Esophagus (tissue), 2 donors: ENCODE results near the gene DFFA. TPM values are rescaled to one million over a fixed set of nuclear protein-coding genes. Genes with fewer than 3 reads are reported as not detected.
"Not testable (repeated sequence)": the region's sequence is repeated elsewhere in the genome, so short reads cannot be mapped to it uniquely, and the experiment has no call there.

Experiments
- H3K27ac ChIP-seq, 2 donors: one replicate each; pipeline ENCODE4 v1.5.1; 2013; ENCODE audit warnings: low read depth in 2 of 2, mild to moderate bottlenecking in 2 of 2, inconsistent platforms in 1 of 2, low read length in 1 of 2, moderate library complexity in 1 of 2
- H3K27me3 ChIP-seq, 2 donors: one replicate each; pipeline ENCODE4 v1.6.1; 2013; ENCODE audit warnings: low read length in 2 of 2, control low read depth in 1 of 2, mild to moderate bottlenecking in 1 of 2; ENCODE audit not compliant: insufficient read depth in 2 of 2, control insufficient read depth in 1 of 2
- H3K36me3 ChIP-seq, 2 donors: one replicate each; pipeline ENCODE4 v1.6.1; 2013; ENCODE audit warnings: low read length in 1 of 2; ENCODE audit not compliant: control insufficient read depth in 2 of 2, insufficient read depth in 2 of 2
- H3K4me1 ChIP-seq, 2 donors: one replicate each; pipeline ENCODE4 v1.6.1; 2013; ENCODE audit warnings: low read length in 1 of 2; ENCODE audit not compliant: control insufficient read depth in 2 of 2, insufficient read depth in 2 of 2
- H3K4me3 ChIP-seq, 2 donors: one replicate each; pipeline ENCODE4 v1.5.1; 2013; ENCODE audit warnings: low read length in 2 of 2, mild to moderate bottlenecking in 2 of 2, low read depth in 1 of 2, moderate library complexity in 1 of 2
- H3K9me3 ChIP-seq, 2 donors: one replicate each; pipeline ENCODE4 v1.6.1; 2013; ENCODE audit warnings: mild to moderate bottlenecking in 2 of 2, low read depth in 1 of 2, low read length in 1 of 2, moderate library complexity in 1 of 2; ENCODE audit not compliant: control insufficient read depth in 2 of 2, insufficient read depth in 1 of 2
- WGBS, 2 donors: extraction: QIAGEN DNeasy Blood & Tissue Kit; methylation state at CpG; one replicate each; pipeline ENCODE4 v1.1.7; 2013; 5-methylcytosine and 5-hydroxymethylcytosine counted together
- polyA plus RNA-seq, 2 donors: library from polyadenylated mRNA; stranded (reverse); fragments of 200-250 nt; gene quantifications; one replicate each; pipeline ENCODE4 v1.2.3, GENCODE V29; 2013
- donor health status: healthy with polysubstance abuse.
- donor health status: Bipolar disorder and iron deficiency.

Gene DFFA
- polyA plus RNA-seq, 2 donors = 11.2 to 20.0 TPM

- Histone ChIP-seq H3K4me1 (peaks cover 0 to 2% of the 10 kb centered on the region in 2 donors), H3K27me3 (no peaks in the 10 kb centered on the region), H3K4me3 (no peak overlapping the region), H3K36me3 (peaks cover 0 to 7% of the 10 kb centered on the region in 2 donors), H3K27ac (no peak overlapping the region), H3K9me3 (no peaks in the 10 kb centered on the region)
- 83% methylated on average over 8 of the region's 8 CpGs for WGBS, 2 donors
Observed at GRCh38 chr1:10424651-10425050, 47.7 kb downstream of the DFFA start.

GRCh38 chr1:10424034-10424433 is 48.3 kb downstream of the DFFA start:
- H3K27ac ChIP-seq = peak overlapping the region in 1 of 2 donors; percentile 21
- WGBS, 2 donors = 51 to 72% methylated on average over 9 of the region's 9 CpGs
- peaks cover 0 to 8% of the 10 kb centered on the region in 2 donors for H3K4me1 ChIP-seq
- H3K36me3 ChIP-seq = peaks cover 0 to 11% of the 10 kb centered on the region in 2 donors
- H3K4me3 ChIP-seq = no peak overlapping the region
- no peaks in the 10 kb centered on the region for H3K27me3 ChIP-seq
- H3K9me3 ChIP-seq = no peaks in the 10 kb centered on the region

- Histone ChIP-seq H3K36me3 (peaks cover 2 to 23% of the 10 kb centered on the region in 2 donors), H3K27ac (no peak overlapping the region), H3K4me1 (peaks cover 0 to 8% of the 10 kb centered on the region in 2 donors), H3K9me3 (no peaks in the 10 kb centered on the region), H3K27me3 (no peaks in the 10 kb centered on the region), H3K4me3 (no peak overlapping the region)
- WGBS, 2 donors = 96% methylated on average over 5 of the region's 5 CpGs
Observed at GRCh38 chr1:10421637-10422036, 50.7 kb downstream of the DFFA start.

GRCh38 chr1:10419351-10419750 is 53.0 kb downstream of the DFFA start:
- no peaks in the 10 kb centered on the region for H3K27me3 ChIP-seq
- WGBS, 2 donors = 82 to 88% methylated on average over 15 of the region's 15 CpGs
- no peak overlapping the region for H3K4me3 ChIP-seq
- H3K36me3 ChIP-seq = peaks cover 2 to 26% of the 10 kb centered on the region in 2 donors
- H3K27ac ChIP-seq = peak overlapping the region; percentile 66 to 76
- H3K9me3 ChIP-seq = no peaks in the 10 kb centered on the region
- H3K4me1 ChIP-seq = peaks cover 0 to 8% of the 10 kb centered on the region in 2 donors

GRCh38 chr1:10418741-10419140 is 53.6 kb downstream of the DFFA start:
- not testable (repeated sequence) for H3K27me3 ChIP-seq, H3K4me1 ChIP-seq, H3K9me3 ChIP-seq, H3K4me3 ChIP-seq
- Histone ChIP-seq H3K36me3 (peaks cover 2 to 26% of the 10 kb centered on the region in 2 donors), H3K27ac (peak overlapping the region in 1 of 2 donors; percentile 20)
- whole genome bisulfite sequencing, 2 donors = 92 to 93% methylated on average over 8 of the region's 8 CpGs

GRCh38 chr1:10415967-10416366 is 56.4 kb downstream of the DFFA start:
- H3K27ac ChIP-seq = peak overlapping the region; percentile 27 to 77
- not testable (repeated sequence) for H3K27me3 ChIP-seq, H3K4me3 ChIP-seq, H3K9me3 ChIP-seq, H3K4me1 ChIP-seq
- peaks cover 17 to 37% of the 10 kb centered on the region in 2 donors for H3K36me3 ChIP-seq
- WGBS, 2 donors = 98% methylated on average over 1 of the region's 1 CpG

GRCh38 chr1:10415211-10415930 is 57.0 kb downstream of the DFFA start:
- no peak overlapping the region for H3K4me3 ChIP-seq
- H3K27ac ChIP-seq = peak overlapping the region; percentile 83 to 92
- peaks cover 0 to 8% of the 10 kb centered on the region in 2 donors for H3K4me1 ChIP-seq
- no peaks in the 10 kb centered on the region for H3K9me3 ChIP-seq
- no peaks in the 10 kb centered on the region for H3K27me3 ChIP-seq
- WGBS, 2 donors = 57 to 63% methylated on average over 6 of the region's 6 CpGs
- H3K36me3 ChIP-seq = peaks cover 17 to 39% of the 10 kb centered on the region in 2 donors

- WGBS, 2 donors = 89 to 97% methylated on average over 2 of the region's 2 CpGs
- Histone ChIP-seq H3K27me3 (no peaks in the 10 kb centered on the region), H3K4me3 (no peak overlapping the region), H3K27ac (no peak overlapping the region), H3K4me1 (peaks cover 0 to 1% of the 10 kb centered on the region in 2 donors), H3K9me3 (no peaks in the 10 kb centered on the region), H3K36me3 (peaks cover 34 to 58% of the 10 kb centered on the region in 2 donors)
Observed at GRCh38 chr1:10407201-10407600, 65.1 kb downstream of the DFFA start.
